PC-3 (cell line): Measurements from ENCODE around the gene FHAD1. TPM values are rescaled to one million over a fixed set of nuclear protein-coding genes. Genes with fewer than 3 reads are reported as not detected.

Experiments used
- ATAC-seq: fragments of 200-7000 bp; cut with Tn5 transposase; 2 replicates; pipeline ENCODE4 v1.9.1; 2020; ENCODE audit warnings: mild to moderate bottlenecking, moderate library complexity
- BruUV-seq: library from RNA; stranded (reverse); fragments of 400-500 nt; replicated peaks from 2 replicates; lab custom pipeline; 2021; lab: Mats Ljungman, UMichigan
- CTCF ChIA-PET: fragments of 300-600 bp; sonication (Branson Sonifier 250); formaldehyde crosslinking; loops from one replicate; lab custom pipeline; 2022; ENCODE audit warnings: antibody characterized with exemption; lab: Charles Lee
- POLR2A ChIA-PET: fragments of 300-600 bp; sonication (Branson Sonifier 250); formaldehyde crosslinking; loops from one replicate; lab custom pipeline; 2022; ENCODE audit warnings: antibody characterized with exemption; ENCODE audit not compliant: unreplicated experiment; lab: Charles Lee
- DNase-seq: peaks from one replicate; pipeline ENCODE4 v3.0.0-alpha.2; 2015
- H2AFZ ChIP-seq: fragments of 300-600 bp; sonication (generic); 2 replicates; pipeline ENCODE4 v1.6.0; 2016; ENCODE audit warnings: antibody characterized with exemption, low read length
- H3F3A ChIP-seq: fragments of 300-600 bp; sonication (generic); one replicate; pipeline ENCODE4 v1.6.0; 2017; ENCODE audit warnings: antibody characterized with exemption, low read length, control low read depth, mild to moderate bottlenecking; ENCODE audit not compliant: unreplicated experiment
- H3K27ac ChIP-seq: fragments of 300-600 bp; sonication (generic); 2 replicates; pipeline ENCODE4 v1.5.1; 2016; ENCODE audit warnings: mild to moderate bottlenecking, low read length
- H3K27me3 ChIP-seq: fragments of 300-600 bp; sonication (generic); 2 replicates; pipeline ENCODE4 v1.6.1; 2016; ENCODE audit warnings: low read length, mixed read lengths
- H3K36me3 ChIP-seq: fragments of 300-600 bp; sonication (generic); 2 replicates; pipeline ENCODE4 v1.6.1; 2016; ENCODE audit warnings: low read depth, mixed run types, low read length, mixed read lengths
- H3K4me1 ChIP-seq: fragments of 300-600 bp; sonication (generic); 2 replicates; pipeline ENCODE4 v1.5.1; 2016; ENCODE audit warnings: low read length; ENCODE audit not compliant: insufficient read depth
- H3K4me2 ChIP-seq: fragments of 300-600 bp; sonication (generic); 2 replicates; pipeline ENCODE4 v1.6.0; 2016; ENCODE audit warnings: low read length
- H3K4me3 ChIP-seq: fragments of 300-600 bp; sonication (generic); 2 replicates; pipeline ENCODE4 v1.5.1; 2016; ENCODE audit warnings: mild to moderate bottlenecking, low read length, mixed read lengths
- H3K79me2 ChIP-seq: fragments of 300-600 bp; sonication (generic); 2 replicates; pipeline ENCODE4 v1.6.1; 2017; ENCODE audit warnings: low read length, mixed read lengths
- H3K9ac ChIP-seq: fragments of 300-600 bp; sonication (generic); 2 replicates; pipeline ENCODE4 v1.6.0; 2016; ENCODE audit warnings: mild to moderate bottlenecking, low read length
- H3K9me2 ChIP-seq: fragments of 300-600 bp; sonication (generic); replicated peaks from 2 replicates; pipeline ENCODE4 v1.6.1; 2016; ENCODE audit warnings: mixed run types, low read length, mixed read lengths
- H3K9me3 ChIP-seq: fragments of 300-600 bp; sonication (generic); 2 replicates; pipeline ENCODE4 v1.6.1; 2016; ENCODE audit warnings: low read length, mixed read lengths
- H4K20me1 ChIP-seq: fragments of 300-600 bp; sonication (generic); 2 replicates; pipeline ENCODE4 v1.6.1; 2016; ENCODE audit warnings: low read length, mixed read lengths
- CTCF ChIP-seq: fragments of 300-600 bp; sonication (generic); conservative IDR thresholded peaks from 2 replicates; pipeline ENCODE4 v1.5.1; 2017; ENCODE audit warnings: antibody characterized with exemption, low read depth, mild to moderate bottlenecking, low read length
- EZH2 ChIP-seq: fragments of 300-600 bp; sonication (generic); IDR thresholded peaks from one replicate; pipeline ENCODE4 v1.6.1; 2017; ENCODE audit warnings: antibody characterized with exemption, mild to moderate bottlenecking, low read length; ENCODE audit not compliant: unreplicated experiment
- EZH2phosphoT487 ChIP-seq: fragments of 300-600 bp; sonication (generic); IDR thresholded peaks from 2 replicates; pipeline ENCODE4 v1.6.1; 2018; ENCODE audit warnings: mild to moderate bottlenecking, antibody characterized with exemption, low read length, borderline replicate concordance
- intact Hi-C: fragments of 100-400 bp; cut with micrococcal nuclease; formaldehyde crosslinking; loops from 2 replicates; pipeline ENCODE4 v1.9.0; 2023
- total RNA-seq: library from RNA; depleted of rRNA; stranded (reverse); fragments of >200 nt; gene quantifications from 2 replicates; pipeline ENCODE4 v1.2.3, GENCODE V29; 2014

Gene FHAD1
- total RNA-seq, 1 experiment from 2014 or later: 0.95 TPM

DNA sequence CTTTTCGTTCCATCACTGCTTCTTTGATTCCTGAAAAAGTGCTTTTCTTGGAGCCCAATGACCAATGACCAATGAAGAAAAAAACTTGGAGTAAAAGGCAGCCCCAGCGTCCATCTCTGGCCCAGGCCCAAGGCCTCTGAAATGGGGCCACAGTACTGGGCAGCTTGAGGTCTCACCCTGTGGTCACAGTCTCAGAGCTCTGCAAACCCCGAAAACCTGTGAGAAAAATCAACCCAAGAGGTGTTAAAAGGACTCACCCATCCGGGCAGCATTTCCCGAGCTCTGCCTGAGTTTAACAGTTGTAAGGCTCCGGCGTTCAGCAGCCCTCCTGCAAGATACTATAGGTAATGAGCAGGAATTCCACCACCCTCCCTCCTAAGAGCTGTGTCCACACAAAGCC, 160.6 kb downstream of the FHAD1 start:
- H3K4me1 ChIP-seq: peaks cover 35% of the 10 kb centered on the region
- peaks cover 2% of the 10 kb centered on the region; the same call in 1 of the 2 replicates for H3K36me3 ChIP-seq
- no peak overlapping the region for H3K9ac ChIP-seq
- peaks cover 28% of the 10 kb centered on the region for H3K79me2 ChIP-seq
- H3F3A ChIP-seq: no peaks in the 10 kb centered on the region
- no peak for DNase-seq
- BruUV-seq: no TSS peak
- no peaks in the 10 kb centered on the region for H3K9me2 ChIP-seq
- peaks cover 16% of the 10 kb centered on the region for H4K20me1 ChIP-seq
- no peak overlapping the region for H2AFZ ChIP-seq
- no peak for ATAC-seq
- H3K4me3 ChIP-seq: no peak overlapping the region
- peak overlapping the region; percentile 49 for H3K27ac ChIP-seq
- peak overlapping the region; percentile 30 for H3K4me2 ChIP-seq
- intact Hi-C loops: loop anchor here (1.0 kb wide), 1 partner anchor 53 kb away; no protein-coding TSS in a partner anchor
- no peaks in the 10 kb centered on the region for H3K27me3 ChIP-seq
- CTCF ChIA-PET: no interaction called here
- no peak for TF ChIP-seq EZH2phosphoT487
- no peak for TF ChIP-seq CTCF
- no peak for TF ChIP-seq EZH2
- H3K9me3 ChIP-seq: no peaks in the 10 kb centered on the region
- POLR2A ChIA-PET: no interaction called here

DNA sequence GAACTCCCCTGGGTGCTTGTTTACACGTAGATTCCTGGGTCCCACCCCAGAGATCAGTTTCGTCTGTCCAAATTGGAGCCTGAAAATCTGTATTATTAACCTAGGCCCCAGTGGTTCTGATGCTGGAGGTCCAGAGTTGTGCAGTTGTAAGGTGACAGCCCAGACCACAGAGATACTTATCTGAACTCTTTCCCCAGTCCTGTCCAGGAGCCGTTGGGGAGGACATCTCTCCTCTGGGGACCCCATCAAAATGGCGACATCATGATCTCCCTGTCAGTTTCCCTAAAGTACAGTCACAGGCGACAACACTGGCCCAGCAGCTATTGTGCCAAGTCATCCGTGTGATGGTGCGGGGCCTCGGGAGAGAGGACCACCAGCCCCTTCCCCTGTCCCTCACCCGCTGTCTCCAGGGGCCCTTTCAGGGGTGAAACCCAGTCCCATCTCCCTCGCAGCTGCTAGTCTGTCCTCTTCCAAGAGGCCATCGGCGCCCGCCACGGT, 161.9 kb downstream of the FHAD1 start:
- H3K9me3 ChIP-seq: no peaks in the 10 kb centered on the region
- CTCF ChIA-PET: no interaction called here
- POLR2A ChIA-PET: no interaction called here
- DNase-seq (no peak), ATAC-seq (no peak)
- H3K79me2 ChIP-seq: peaks cover 42% of the 10 kb centered on the region
- H4K20me1 ChIP-seq: peaks cover 27% of the 10 kb centered on the region
- TSS peak; percentile 37 for BruUV-seq
- H3F3A ChIP-seq: no peaks in the 10 kb centered on the region
- peak overlapping the region; percentile 70 for H2AFZ ChIP-seq
- peaks cover 6% of the 10 kb centered on the region; the same call in 1 of the 2 replicates for H3K36me3 ChIP-seq
- peak overlapping the region; percentile 87 for H3K4me2 ChIP-seq
- intact Hi-C loops: loop anchor here (1.0 kb wide), 2 partner anchors 8 to 24 kb away; no protein-coding TSS in a partner anchor
- TF ChIP-seq EZH2phosphoT487 (no peak), EZH2 (no peak)
- peak overlapping the region; percentile 28 for H3K27ac ChIP-seq
- H3K4me1 ChIP-seq: peaks cover 46% of the 10 kb centered on the region
- H3K4me3 ChIP-seq: peak overlapping the region; percentile 100
- peak overlapping the region; percentile 95 for H3K9ac ChIP-seq
- H3K27me3 ChIP-seq: no peaks in the 10 kb centered on the region
- no peaks in the 10 kb centered on the region for H3K9me2 ChIP-seq

GRCh38 chr1:15409388-15410222, 162.6 kb downstream of the FHAD1 start, which contains the start of gene EFHD2:
Gene EFHD2 (plus strand): TSS chr1:15409888. CDS start chr1:15409972, 84 bp downstream.
- H3F3A ChIP-seq: no peaks in the 10 kb centered on the region
- DNase-seq: peak; percentile 80
- H3K79me2 ChIP-seq: peaks cover 48% of the 10 kb centered on the region
- peaks cover 7% of the 10 kb centered on the region for H3K36me3 ChIP-seq
- peak within 1 kb of the TSS; percentile 100 for H3K4me3 ChIP-seq
- ChIA-PET CTCF (no interaction called here), POLR2A (no interaction called here)
- peak within 1 kb of the TSS; percentile 95 for H3K9ac ChIP-seq
- peak within 1 kb of the TSS; percentile 70 for H2AFZ ChIP-seq
- intact Hi-C loops: loop anchor here (1.0 kb wide), 2 partner anchors 8 to 24 kb away; no protein-coding TSS in a partner anchor
- no peak for TF ChIP-seq EZH2phosphoT487
- TF ChIP-seq EZH2: no peak
- TF ChIP-seq CTCF: no peak
- no peaks in the 10 kb centered on the region for H3K9me2 ChIP-seq
- peaks cover 27% of the 10 kb centered on the region for H4K20me1 ChIP-seq
- ATAC-seq: peak; percentile 84
- peak within 1 kb of the TSS; percentile 50 for H3K27ac ChIP-seq
- no peaks in the 10 kb centered on the region for H3K9me3 ChIP-seq
- H3K27me3 ChIP-seq: no peaks in the 10 kb centered on the region
- H3K4me2 ChIP-seq: peak within 1 kb of the TSS; percentile 99
- peaks cover 46% of the 10 kb centered on the region for H3K4me1 ChIP-seq
- no TSS peak for BruUV-seq
